GM23248 (cell line): Measurements from ENCODE around the gene ILF3.

Source experiments
- EZH2 ChIP-seq: fragments of 200-600 bp; sonication (generic); IDR thresholded peaks from 2 replicates; pipeline ENCODE4 v1.6.1; 2018; ENCODE audit warnings: antibody characterized with exemption, mild to moderate bottlenecking; ENCODE audit not compliant: insufficient read depth, poor library complexity, severe bottlenecking
- EZH2phosphoT487 ChIP-seq: fragments of 200-600 bp; sonication (generic); IDR thresholded peaks from 2 replicates; pipeline ENCODE4 v1.6.1; 2018; ENCODE audit warnings: antibody characterized with exemption, moderate library complexity, mild to moderate bottlenecking, low read depth; ENCODE audit not compliant: insufficient read depth

- TF ChIP-seq EZH2 (no peak), EZH2phosphoT487 (no peak)
Observed at GRCh38 chr19:10611907-10612306, 42.2 kb upstream of the ILF3 start.
